Activated CD8-positive, alpha-beta memory T cell treated with anti-CD3 and anti-CD28 coated beads, Interleukin-2, amount 50 U/mL, for 1 hour (primary cell): ENCODE results near the gene PLEKHM3.
"Not testable (repeated sequence)": the region's sequence is repeated elsewhere in the genome, so short reads cannot be mapped to it uniquely, and the experiment has no call there.

ENCODE experiments used
- DNase-seq: peaks from one replicate; pipeline ENCODE4 v3.0.0-alpha.2; 2020; ENCODE audit errors: extremely low read depth

Gene PLEKHM3

GRCh38 chr2:207825045-207825954, 200.0 kb downstream of the PLEKHM3 start:
- no peak for DNase-seq

GRCh38 chr2:207823865-207824264, 201.5 kb downstream of the PLEKHM3 start:
- DNase-seq, result no peak

DNA sequence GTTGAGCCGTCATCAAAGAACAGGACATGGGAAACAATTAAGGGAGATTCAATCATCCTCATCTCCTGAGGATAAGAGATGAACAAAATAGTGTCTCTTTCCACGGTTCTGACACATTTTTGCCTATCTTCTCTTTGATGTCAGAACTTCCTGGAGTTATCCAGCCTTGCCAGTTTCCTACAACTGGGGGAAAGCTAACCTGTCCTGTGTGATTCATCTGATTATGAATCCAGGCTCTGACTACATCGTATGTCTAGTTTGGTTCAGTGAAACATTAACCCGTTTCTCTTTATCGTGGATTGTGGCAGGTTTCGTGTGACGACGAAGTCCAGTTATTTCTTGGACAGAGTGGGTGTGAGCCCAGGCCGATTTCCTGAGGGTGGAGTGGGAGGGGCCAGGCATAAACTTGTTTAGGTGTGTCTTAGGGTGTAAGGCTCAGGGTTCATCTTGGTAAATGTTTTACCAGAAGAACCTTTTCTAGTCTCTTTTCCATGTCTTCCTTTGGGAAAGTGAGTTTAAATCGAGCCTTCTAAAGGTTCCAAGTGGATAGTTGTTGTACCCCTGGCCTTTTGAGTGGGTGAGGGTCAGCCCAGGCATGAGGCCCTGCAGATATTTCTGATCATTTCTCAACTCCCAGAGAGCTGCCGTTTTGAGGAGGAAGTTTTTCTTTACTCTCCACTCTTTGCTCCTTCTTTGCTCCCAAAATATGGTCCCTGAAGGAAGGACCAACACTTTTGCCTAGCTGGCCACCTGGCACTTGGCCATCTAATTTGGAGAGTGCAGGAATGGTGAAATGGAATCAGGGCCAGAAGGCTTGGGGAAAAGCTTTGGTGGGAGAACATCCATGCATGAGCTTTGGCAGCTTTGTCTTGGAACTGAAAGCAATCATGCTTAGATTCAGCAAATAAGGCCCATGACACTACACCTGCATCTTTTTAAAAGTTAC, 205.2 kb downstream of the PLEKHM3 start:
- DNase-seq, result no peak

GRCh38 chr2:207819021-207819797, 206.1 kb downstream of the PLEKHM3 start:
- no peak for DNase-seq

DNA sequence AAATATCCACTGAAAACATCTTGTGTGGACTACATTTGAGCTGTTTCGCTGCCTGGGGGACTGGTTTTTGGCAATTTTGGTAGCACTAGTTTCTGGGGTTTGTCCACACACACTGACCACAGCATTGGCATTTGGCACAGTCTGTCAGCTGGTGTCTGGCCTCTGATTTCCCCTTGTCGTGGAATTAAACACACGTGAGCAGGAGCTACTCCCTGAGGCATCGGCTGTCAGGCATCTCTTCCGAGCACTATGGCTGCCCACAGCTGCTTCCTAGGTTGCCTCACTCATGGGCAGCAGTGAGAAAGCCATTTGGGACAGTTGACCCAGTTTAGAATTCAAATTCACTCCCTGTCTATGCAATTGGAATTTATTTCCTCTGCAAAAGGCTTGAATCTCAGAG, 208.8 kb downstream of the PLEKHM3 start:
- DNase-seq, result no peak

- no peak for DNase-seq
Measured at GRCh38 chr2:207815254-207815653, 210.1 kb downstream of the PLEKHM3 start.

GRCh38 chr2:207813942-207814341, 211.4 kb downstream of the PLEKHM3 start:
- DNase-seq, result no peak

DNA sequence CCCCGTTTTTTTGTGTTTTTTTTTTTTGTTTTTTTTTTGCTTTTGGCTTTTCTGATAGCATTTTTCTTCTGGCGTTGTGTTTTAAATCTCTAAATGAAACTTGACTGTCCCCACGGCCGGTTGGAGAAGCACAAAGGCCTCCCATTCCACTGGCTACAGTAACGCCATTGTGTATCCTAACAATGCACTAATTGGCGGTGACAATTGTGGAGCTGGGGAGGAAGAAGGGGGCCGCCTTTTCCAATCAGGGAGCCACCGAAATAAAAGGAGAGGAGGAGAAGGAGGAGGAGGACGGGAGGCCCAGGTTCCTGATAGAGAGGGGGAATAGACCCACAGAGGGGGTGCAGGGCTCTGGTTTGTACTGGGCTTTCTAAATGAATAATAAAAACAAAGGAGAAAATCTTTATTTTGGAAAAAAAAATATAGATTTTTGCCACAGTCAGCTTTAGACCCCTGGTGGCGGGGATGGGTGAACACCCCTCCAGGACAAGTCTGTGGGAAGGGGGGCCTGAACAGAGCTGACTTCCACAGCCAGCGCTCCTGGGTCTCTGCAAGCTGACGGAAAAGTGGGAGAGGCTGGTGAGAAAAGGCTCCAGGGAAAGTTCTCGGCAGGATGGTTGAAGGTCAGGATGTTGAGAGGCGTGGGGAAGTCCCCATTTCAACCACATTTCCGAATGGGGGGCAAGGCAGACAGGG, 212.0 kb downstream of the PLEKHM3 start:
- no peak for DNase-seq

- no peak for DNase-seq
Measured at GRCh38 chr2:207812726-207813080, 212.6 kb downstream of the PLEKHM3 start.

DNA sequence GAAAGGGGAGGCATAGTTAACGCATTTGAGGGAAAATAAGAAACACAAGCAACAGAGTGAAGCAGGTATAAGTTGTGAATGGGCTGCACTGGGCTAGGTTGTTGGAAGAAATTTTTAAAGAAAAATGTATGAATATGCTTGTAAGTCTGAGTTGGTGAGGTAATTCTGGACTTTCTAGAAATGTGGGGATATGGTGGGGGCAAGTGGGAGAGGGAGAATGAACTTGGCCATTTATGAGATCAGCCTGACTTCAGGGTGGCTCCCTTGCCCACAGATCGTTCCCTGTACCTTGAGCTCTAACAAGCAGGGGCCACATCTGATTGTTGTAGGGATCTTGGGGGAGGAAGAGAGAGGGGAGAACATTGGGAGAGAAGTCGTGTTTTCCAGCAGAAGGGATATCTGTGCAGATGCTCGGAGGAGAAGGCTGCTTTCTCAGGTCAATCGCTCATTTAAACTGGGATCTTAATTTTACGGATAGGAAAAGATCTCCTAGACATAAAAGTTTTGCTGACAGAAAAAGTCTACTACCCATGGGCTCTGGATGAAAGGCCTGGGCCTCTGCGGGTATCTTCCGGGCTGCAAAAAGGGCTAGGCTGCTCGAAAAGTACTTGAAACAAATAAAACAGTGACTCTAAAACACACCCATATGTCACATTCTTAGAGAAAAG, 213.1 kb downstream of the PLEKHM3 start:
- DNase-seq, result no peak

DNA sequence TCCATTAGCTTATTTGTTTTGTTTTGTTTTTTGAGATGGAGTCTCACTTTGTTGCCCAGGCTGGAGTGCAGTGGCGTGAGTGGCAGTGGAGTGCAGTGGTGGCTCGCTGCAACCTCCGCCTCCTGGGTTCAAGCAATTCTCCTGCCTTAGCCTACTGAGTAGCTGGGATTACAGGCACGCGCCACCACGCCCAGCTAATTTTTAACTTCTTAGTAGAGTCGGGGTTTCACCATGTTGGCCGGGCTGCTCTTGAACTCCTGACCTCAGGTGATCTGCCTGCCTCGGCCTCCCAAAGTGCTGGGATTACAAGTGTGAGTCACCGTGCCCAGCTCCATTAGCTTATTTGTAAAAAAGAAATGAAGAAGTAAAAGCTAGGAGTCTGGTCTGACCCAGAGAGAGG, 213.7 kb downstream of the PLEKHM3 start:
- not testable (repeated sequence) for DNase-seq

DNA sequence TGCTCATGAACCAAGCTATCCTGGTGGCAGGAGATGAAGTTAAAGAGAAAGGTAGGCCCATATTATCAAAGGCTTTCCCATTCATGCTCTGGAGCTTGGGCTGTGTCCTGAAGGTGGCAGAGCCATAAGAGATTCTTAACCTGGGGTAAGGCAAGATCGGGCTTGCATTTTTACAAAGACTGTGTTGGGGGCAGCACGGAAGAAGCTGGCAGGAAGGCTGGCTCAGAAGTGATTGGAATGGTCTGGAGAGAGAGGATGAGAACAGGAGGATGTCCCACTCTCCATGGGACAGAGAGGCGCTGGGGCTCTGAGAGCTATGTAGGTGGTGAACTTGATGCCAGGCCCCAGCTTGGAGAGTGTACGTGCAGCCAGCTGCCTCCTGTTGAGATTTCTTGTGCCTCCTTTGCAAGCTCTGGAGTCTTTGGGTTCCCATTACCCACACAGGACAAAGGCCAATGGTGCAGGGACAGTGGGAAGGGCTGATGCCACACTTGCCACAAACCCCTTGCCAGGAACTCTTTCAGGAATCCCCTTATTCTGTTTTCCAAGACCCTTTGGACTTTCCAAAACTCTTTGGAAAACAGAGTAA, 215.0 kb downstream of the PLEKHM3 start:
- no peak for DNase-seq

- no peak for DNase-seq
Measured at GRCh38 chr2:207808119-207808518, 217.2 kb downstream of the PLEKHM3 start.

GRCh38 chr2:207807516-207807915, 217.8 kb downstream of the PLEKHM3 start:
- DNase-seq, result no peak

GRCh38 chr2:207805566-207806226, 219.6 kb downstream of the PLEKHM3 start:
- no peak for DNase-seq

GRCh38 chr2:207802650-207803049, 222.7 kb downstream of the PLEKHM3 start:
- no peak for DNase-seq

DNA sequence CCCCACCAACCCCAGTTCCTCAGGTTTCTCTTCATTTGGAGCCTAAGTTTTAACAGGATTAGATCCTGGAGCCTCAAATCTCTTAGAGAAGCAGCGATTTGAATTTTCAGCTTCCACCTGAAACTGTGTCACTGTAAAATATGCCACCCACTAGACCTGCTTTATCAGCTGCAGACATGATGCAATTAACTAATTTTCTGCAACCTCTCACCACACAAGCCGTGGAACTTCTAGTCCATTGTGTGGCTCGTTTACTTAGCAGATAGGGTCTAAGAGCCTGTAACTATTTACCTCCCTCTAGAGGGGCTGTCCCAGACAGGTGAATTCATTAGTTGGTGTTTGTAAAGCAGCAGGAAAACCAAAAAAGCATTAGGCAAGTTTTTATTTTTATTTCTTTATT, 224.1 kb downstream of the PLEKHM3 start:
- no peak for DNase-seq

DNA sequence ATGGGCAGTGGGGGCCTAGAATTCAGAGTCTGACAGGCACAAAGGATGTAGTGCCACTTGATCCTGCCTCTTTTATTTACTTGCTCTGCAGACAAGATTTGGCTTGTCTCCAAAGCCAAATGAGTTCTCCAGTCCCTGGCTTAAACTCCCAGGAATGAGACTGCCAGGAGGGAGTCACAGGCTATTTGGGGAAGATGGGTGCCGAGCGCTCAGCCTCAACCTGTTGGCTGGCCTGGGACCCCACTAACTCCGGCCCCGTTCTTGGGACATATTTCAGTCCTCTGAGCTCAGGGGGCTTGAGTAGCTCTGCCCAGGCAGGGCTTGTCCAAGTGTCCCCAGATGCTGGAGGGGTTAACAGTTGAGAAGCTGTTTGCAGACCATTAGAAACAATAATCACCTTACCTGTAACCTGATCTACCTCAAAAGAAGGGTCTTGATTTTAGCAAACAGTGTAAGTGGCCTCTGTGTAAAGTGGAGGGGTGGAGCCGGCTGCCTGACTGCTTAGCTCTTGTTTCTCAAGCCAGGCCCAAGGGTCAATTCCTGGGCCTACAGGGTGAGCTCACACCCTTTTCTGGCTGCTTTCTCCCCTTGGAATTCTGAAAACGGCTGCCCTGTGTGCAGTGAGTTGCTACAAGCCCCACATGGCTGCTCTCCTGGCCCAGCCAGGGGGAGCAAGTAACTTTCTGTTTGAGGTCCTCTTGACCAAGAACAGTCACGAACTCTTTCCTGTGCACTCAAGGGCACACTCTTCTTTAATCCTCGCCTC, 228.6 kb downstream of the PLEKHM3 start:
- DNase-seq, result no peak

GRCh38 chr2:207792244-207792785, 233.0 kb downstream of the PLEKHM3 start:
- DNase-seq, result no peak
